HFFc6 (cell line): Measurements from ENCODE around the gene SSPN. TPM values are rescaled to one million over a fixed set of nuclear protein-coding genes. Genes with fewer than 3 reads are reported as not detected.

Source experiments
- DNase-seq: peaks from one replicate; pipeline ENCODE4 v3.0.0-alpha.2; 2018
- H3K27ac Mint-ChIP-seq: 2 replicates; pipeline ENCODE4 v1.8.0; 2020; ENCODE audit warnings: mild to moderate bottlenecking, mixed read lengths
- H3K27me3 Mint-ChIP-seq: 2 replicates; pipeline ENCODE4 v1.8.0; 2021; ENCODE audit warnings: mild to moderate bottlenecking, moderate library complexity, mixed read lengths; ENCODE audit not compliant: insufficient read depth
- H3K36me3 Mint-ChIP-seq: 2 replicates; pipeline ENCODE4 v1.8.0; 2021; ENCODE audit warnings: low read depth, mixed read lengths
- H3K4me1 Mint-ChIP-seq: 2 replicates; pipeline ENCODE4 v1.8.0; 2020; ENCODE audit warnings: low read depth, mixed read lengths
- H3K4me3 Mint-ChIP-seq: 2 replicates; pipeline ENCODE4 v1.8.0; 2020; ENCODE audit warnings: mild to moderate bottlenecking, moderate library complexity, mixed read lengths
- H3K9me3 Mint-ChIP-seq: 2 replicates; pipeline ENCODE4 v1.8.0; 2020; ENCODE audit warnings: mild to moderate bottlenecking, mixed read lengths
- total RNA-seq, 6 experiments: library from RNA; stranded (reverse); fragmentation: NEBNext Ultra II Directional; extraction: Animal tissue kit (Norgen Biotek cat#: 25700); gene quantifications; 2 replicates in 1 of 6; 3 replicates in 5 of 6; pipeline ENCODE4 v1.2.3, GENCODE V29; 2021
- TF ChIP-seq, protein P1 (sequence below): fragments of 200-600 bp; sonication (generic); IDR thresholded peaks from 2 replicates; pipeline ENCODE4 v1.5.0; 2021; ENCODE audit warnings: antibody characterized with exemption, mild to moderate bottlenecking

Gene SSPN
- total RNA-seq, 6 experiments from 2014 or later: 10.6 to 17.5 (median 15.4) TPM

DNA sequence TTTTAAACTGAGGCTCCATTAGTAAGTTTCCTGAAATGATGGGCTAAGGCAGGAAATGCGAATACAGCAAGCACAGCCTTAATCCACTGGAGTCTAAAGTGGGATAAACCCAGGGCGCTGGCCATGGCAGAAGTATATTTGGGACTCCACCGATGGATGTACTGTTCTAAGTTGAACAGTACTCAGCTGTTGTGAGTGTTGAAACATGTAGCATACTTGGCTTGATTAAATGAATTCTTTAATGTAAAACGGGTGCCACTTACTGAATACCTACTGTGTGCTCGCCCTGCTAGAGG is 996 bp downstream of the SSPN start:
- DNase-seq: peak; percentile 2
- H3K27ac Mint-ChIP-seq: peak overlapping the region; percentile 97
- no peaks in the 10 kb centered on the region for H3K9me3 Mint-ChIP-seq
- TF ChIP-seq, protein P1, sequence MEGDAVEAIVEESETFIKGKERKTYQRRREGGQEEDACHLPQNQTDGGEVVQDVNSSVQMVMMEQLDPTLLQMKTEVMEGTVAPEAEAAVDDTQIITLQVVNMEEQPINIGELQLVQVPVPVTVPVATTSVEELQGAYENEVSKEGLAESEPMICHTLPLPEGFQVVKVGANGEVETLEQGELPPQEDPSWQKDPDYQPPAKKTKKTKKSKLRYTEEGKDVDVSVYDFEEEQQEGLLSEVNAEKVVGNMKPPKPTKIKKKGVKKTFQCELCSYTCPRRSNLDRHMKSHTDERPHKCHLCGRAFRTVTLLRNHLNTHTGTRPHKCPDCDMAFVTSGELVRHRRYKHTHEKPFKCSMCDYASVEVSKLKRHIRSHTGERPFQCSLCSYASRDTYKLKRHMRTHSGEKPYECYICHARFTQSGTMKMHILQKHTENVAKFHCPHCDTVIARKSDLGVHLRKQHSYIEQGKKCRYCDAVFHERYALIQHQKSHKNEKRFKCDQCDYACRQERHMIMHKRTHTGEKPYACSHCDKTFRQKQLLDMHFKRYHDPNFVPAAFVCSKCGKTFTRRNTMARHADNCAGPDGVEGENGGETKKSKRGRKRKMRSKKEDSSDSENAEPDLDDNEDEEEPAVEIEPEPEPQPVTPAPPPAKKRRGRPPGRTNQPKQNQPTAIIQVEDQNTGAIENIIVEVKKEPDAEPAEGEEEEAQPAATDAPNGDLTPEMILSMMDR: no peak
- peak overlapping the region; percentile 94 for H3K4me3 Mint-ChIP-seq
- H3K4me1 Mint-ChIP-seq: peaks cover 41% of the 10 kb centered on the region
- H3K27me3 Mint-ChIP-seq: no peaks in the 10 kb centered on the region
- no peaks in the 10 kb centered on the region for H3K36me3 Mint-ChIP-seq

DNA sequence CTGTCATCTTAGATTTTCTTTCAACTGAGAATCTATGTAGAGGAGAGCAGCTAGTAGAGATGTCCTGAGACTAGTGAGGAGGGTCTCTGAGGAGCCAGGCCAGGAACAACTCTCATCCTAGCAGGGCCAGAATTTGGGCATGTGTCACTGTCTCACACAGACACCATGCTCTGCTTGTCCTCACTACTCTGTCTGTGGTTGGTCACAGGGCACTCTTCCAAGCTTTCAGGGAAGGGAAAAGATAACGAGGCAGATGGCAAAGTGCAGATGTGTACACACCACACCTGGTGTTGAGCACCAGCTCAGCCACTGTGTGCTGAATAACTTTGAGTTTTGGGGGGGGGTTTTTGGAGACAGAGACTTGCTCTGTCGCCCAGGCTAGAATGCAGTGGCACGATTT is 2.5 kb downstream of the SSPN start:
- Mint-ChIP-seq H3K27ac (no peak overlapping the region), H3K9me3 (no peaks in the 10 kb centered on the region), H3K27me3 (no peaks in the 10 kb centered on the region), H3K4me3 (no peak overlapping the region), H3K4me1 (peaks cover 41% of the 10 kb centered on the region), H3K36me3 (no peaks in the 10 kb centered on the region)
- no peak for DNase-seq
- TF ChIP-seq, protein P1: no peak

DNA sequence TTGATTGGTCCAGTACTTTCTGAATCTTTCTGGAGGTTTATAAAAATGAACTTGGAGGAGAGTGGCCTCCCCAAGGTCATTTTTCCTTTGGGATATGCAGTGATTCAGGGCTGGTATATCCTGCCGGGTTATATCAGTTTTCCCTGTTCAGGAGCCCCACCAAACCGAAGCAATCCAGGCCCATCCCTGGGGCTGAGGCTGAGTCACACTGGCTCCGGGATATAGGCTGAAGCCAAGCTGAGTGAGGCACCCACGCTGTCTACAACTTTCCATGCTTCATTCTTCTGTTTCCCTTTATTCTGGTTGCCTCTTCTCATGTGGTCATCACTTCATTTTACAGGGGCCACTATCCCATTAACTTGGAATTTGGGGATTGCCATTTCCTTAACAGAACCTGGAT is 3.4 kb downstream of the SSPN start:
- Mint-ChIP-seq H3K36me3 (no peaks in the 10 kb centered on the region), H3K4me1 (peaks cover 41% of the 10 kb centered on the region), H3K27ac (peak overlapping the region; percentile 58), H3K27me3 (no peaks in the 10 kb centered on the region), H3K4me3 (no peak overlapping the region), H3K9me3 (no peaks in the 10 kb centered on the region)
- TF ChIP-seq, protein P1: no peak
- peak; percentile 41 for DNase-seq

DNA sequence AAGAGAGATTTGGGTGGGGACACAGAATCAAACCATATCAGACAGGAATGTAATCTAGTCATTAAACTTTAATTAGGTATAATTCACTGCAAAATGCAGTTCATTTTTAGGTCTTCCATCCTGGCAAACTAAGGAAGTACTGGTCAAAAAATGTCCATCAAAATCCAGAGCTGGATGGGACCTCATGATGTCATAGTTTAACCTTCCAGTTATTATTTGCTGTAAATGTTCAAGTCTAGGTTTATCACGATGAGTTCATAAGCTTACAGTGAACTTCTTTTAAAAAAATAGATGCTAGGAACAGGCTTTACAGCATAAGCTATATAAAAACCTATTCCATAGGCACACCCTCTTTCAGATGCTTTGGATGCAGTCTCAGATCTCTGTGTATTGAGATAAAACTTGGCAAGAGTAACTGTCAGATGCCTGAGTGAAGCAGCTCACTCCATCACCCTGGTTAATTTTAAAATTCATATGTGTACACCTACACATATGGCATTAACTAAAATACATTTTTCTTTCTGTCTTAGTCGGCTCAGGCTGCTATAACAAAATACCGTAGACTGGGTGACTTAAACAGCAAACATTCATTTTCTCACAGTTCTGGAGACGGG is 7.9 kb downstream of the SSPN start:
- Mint-ChIP-seq H3K4me1 (peaks cover 23% of the 10 kb centered on the region), H3K9me3 (no peaks in the 10 kb centered on the region), H3K27me3 (no peaks in the 10 kb centered on the region), H3K27ac (no peak overlapping the region), H3K36me3 (no peaks in the 10 kb centered on the region), H3K4me3 (no peak overlapping the region)
- no peak for DNase-seq
- TF ChIP-seq, protein P1: no peak

DNA sequence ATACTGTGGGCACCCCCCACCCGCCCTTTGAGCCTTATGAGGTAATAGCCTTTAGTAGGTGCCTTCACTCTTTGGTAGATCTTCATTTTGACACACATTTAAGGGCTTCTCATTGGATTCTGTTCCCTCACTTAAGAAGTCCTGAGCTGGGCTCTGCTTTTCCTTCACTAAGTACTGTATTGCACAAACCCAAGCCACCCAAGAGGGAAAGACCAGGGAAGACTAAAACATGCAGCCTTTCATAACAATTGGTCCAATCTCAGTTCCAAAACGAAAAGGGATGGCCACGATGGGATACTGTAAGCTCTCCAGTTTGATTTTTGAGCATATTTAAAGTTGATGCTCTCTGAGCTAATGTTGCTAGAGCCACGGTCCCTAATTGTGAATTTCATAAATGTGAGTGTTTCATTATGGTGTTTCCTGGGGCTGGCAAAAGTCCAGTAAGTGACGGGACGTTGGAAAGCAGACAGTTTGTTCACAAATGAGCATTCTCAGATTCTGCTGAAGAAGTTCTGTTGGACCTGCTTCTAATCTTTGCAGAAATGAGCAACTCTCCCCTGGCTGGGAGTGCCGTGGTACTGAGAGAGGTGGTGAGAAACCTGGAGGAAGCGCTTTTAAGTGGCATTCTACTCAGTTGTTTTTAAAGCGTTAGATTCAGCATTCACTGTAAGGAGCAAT is 9.4 kb downstream of the SSPN start:
- Mint-ChIP-seq H3K36me3 (no peaks in the 10 kb centered on the region), H3K9me3 (no peaks in the 10 kb centered on the region), H3K27me3 (no peaks in the 10 kb centered on the region), H3K4me3 (no peak overlapping the region), H3K4me1 (peaks cover 8% of the 10 kb centered on the region; the same call in 1 of the 2 replicates), H3K27ac (no peak overlapping the region)
- TF ChIP-seq, protein P1: no peak
- no peak for DNase-seq
